HG02571 (cell line): ENCODE measurements around the gene PPFIA2.

ENCODE experiments used
- ATAC-seq: cut with Tn5 transposase; IDR thresholded peaks from one replicate; pipeline ENCODE4 v1.9.1; 2021; ENCODE audit warnings: mild to moderate bottlenecking, moderate library complexity; ENCODE audit not compliant: unreplicated experiment

Gene PPFIA2

GRCh38 chr12:81564237-81564636 is 194.9 kb downstream of the PPFIA2 start:
- ATAC-seq, result no peak

- ATAC-seq, result no peak
Observed at GRCh38 chr12:81558031-81558430, 201.1 kb downstream of the PPFIA2 start.

- ATAC-seq, result no peak
Observed at GRCh38 chr12:81546811-81547210, 212.3 kb downstream of the PPFIA2 start.

- no peak for ATAC-seq
Observed at GRCh38 chr12:81543621-81544139, 215.5 kb downstream of the PPFIA2 start.

GRCh38 chr12:81542065-81543010 is 216.8 kb downstream of the PPFIA2 start:
- no peak for ATAC-seq

GRCh38 chr12:81541121-81541520 is 218.0 kb downstream of the PPFIA2 start:
- ATAC-seq, result no peak

GRCh38 chr12:81539279-81539678 is 219.9 kb downstream of the PPFIA2 start:
- no peak for ATAC-seq

GRCh38 chr12:81533054-81533453 is 226.1 kb downstream of the PPFIA2 start:
- no peak for ATAC-seq

- ATAC-seq, result no peak
Observed at GRCh38 chr12:81530352-81530751, 228.8 kb downstream of the PPFIA2 start.

- ATAC-seq, result peak; percentile 78
Observed at GRCh38 chr12:81520064-81520945, 238.8 kb downstream of the PPFIA2 start.

- ATAC-seq, result no peak
Observed at GRCh38 chr12:81518638-81519037, 240.5 kb downstream of the PPFIA2 start.

- no peak for ATAC-seq
Observed at GRCh38 chr12:81517296-81517695, 241.9 kb downstream of the PPFIA2 start.

- no peak for ATAC-seq
Observed at GRCh38 chr12:81502912-81503695, 256.0 kb downstream of the PPFIA2 start.

GRCh38 chr12:81500788-81501187 is 258.4 kb downstream of the PPFIA2 start:
- ATAC-seq, result no peak

GRCh38 chr12:81499809-81500208 is 259.3 kb downstream of the PPFIA2 start:
- no peak for ATAC-seq

- ATAC-seq, result no peak
Observed at GRCh38 chr12:81492131-81492720, 266.9 kb downstream of the PPFIA2 start.

- no peak for ATAC-seq
Observed at GRCh38 chr12:81472934-81473333, 286.2 kb downstream of the PPFIA2 start.

- no peak for ATAC-seq
Observed at GRCh38 chr12:81470923-81471322, 288.2 kb downstream of the PPFIA2 start.

- ATAC-seq, result no peak
Observed at GRCh38 chr12:81468206-81468605, 290.9 kb downstream of the PPFIA2 start.

GRCh38 chr12:81465876-81466275 is 293.3 kb downstream of the PPFIA2 start:
- ATAC-seq, result no peak
